Endothelial cell of umbilical vein (primary cell): ENCODE results near the gene MFRP.

Experiments used
- JUN ChIP-seq: IDR thresholded peaks from 2 replicates; pipeline ENCODE4 v1.6.1; 2011; ENCODE audit warnings: borderline replicate concordance, low read depth; ENCODE audit not compliant: insufficient read length, insufficient read depth
- POLR2A ChIP-seq: IDR thresholded peaks from 2 replicates; pipeline ENCODE4 v1.6.1; 2012; ENCODE audit warnings: low read depth, mild to moderate bottlenecking, control low read depth, low read length
- TF ChIP-seq, protein P1 (sequence below), 2 donors: IDR thresholded peaks; 1 replicate in 1 of 2; 2 replicates in 1 of 2; pipeline ENCODE4 v1.5.1; 2011; ENCODE audit warnings: low read length in 2 of 2, mild to moderate bottlenecking in 2 of 2, moderate library complexity in 2 of 2, control low read depth in 1 of 2, inconsistent platforms in 1 of 2, low read depth in 1 of 2; ENCODE audit not compliant: insufficient read depth in 1 of 2; ENCODE audit errors: extremely low read depth in 1 of 2
- TF ChIP-seq, protein P2 (sequence below): IDR thresholded peaks from 2 replicates; pipeline ENCODE4 v1.6.1; 2011; ENCODE audit not compliant: insufficient read depth, insufficient read length

DNA sequence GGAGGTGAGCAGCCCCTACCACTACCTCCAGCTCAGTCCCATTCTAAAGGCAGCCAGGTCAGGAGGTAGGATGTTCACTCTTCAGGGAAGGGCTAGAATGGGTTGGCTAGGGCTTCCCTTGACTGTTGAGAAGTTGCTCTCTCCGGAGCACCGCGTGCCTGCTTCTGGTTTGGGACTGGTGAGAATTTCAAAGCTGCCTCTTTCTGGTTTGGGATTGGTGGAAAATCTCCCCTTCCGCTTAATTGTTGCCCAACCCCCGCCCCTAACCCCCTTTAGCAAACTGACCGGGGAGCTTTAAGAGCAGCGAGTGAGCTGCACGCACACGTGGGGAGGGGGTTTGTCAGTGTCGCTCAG, 34.3 kb upstream of the MFRP start:
- TF ChIP-seq, protein P1, sequence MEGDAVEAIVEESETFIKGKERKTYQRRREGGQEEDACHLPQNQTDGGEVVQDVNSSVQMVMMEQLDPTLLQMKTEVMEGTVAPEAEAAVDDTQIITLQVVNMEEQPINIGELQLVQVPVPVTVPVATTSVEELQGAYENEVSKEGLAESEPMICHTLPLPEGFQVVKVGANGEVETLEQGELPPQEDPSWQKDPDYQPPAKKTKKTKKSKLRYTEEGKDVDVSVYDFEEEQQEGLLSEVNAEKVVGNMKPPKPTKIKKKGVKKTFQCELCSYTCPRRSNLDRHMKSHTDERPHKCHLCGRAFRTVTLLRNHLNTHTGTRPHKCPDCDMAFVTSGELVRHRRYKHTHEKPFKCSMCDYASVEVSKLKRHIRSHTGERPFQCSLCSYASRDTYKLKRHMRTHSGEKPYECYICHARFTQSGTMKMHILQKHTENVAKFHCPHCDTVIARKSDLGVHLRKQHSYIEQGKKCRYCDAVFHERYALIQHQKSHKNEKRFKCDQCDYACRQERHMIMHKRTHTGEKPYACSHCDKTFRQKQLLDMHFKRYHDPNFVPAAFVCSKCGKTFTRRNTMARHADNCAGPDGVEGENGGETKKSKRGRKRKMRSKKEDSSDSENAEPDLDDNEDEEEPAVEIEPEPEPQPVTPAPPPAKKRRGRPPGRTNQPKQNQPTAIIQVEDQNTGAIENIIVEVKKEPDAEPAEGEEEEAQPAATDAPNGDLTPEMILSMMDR (IDR thresholded peaks at IDR 0.05; ENCODE audit: extremely low read depth in 1 of 2, insufficient read depth in 1 of 2, low read depth in 1 of 2, low read length in 2 of 2) = no peak
- TF ChIP-seq, protein P2, sequence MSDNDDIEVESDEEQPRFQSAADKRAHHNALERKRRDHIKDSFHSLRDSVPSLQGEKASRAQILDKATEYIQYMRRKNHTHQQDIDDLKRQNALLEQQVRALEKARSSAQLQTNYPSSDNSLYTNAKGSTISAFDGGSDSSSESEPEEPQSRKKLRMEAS = no peak
- TF ChIP-seq POLR2A = no peak
- no peak for TF ChIP-seq JUN
